Lower lobe of right lung (tissue), 2 donors: ENCODE data around the gene CLCF1. TPM values are rescaled to one million over a fixed set of nuclear protein-coding genes. Genes with fewer than 3 reads are reported as not detected.
"Not testable (repeated sequence)": the region's sequence is repeated elsewhere in the genome, so short reads cannot be mapped to it uniquely, and the experiment has no call there.

Source experiments
- ATAC-seq, 2 donors: fragments of 200-7000 bp; cut with Tn5 transposase; one replicate each; pipeline ENCODE4 v1.9.1; 2020 to 2022; ENCODE audit warnings: mild to moderate bottlenecking in 2 of 2, moderate library complexity in 2 of 2
- DNase-seq: peaks from one replicate; pipeline ENCODE4 v3.0.0-alpha.2; 2020
- H3K27ac ChIP-seq: fragments of 200-600 bp; one replicate; pipeline ENCODE4 v1.8.0; 2022
- H3K27me3 ChIP-seq: fragments of 200-600 bp; one replicate; pipeline ENCODE4 v1.8.0; 2022; ENCODE audit warnings: low read depth
- H3K36me3 ChIP-seq: fragments of 200-600 bp; one replicate; pipeline ENCODE4 v1.8.0; 2022; ENCODE audit warnings: mild to moderate bottlenecking
- H3K4me1 ChIP-seq: fragments of 200-600 bp; one replicate; pipeline ENCODE4 v1.8.0; 2022
- H3K4me3 ChIP-seq: fragments of 200-600 bp; one replicate; pipeline ENCODE4 v1.8.0; 2022; ENCODE audit warnings: mild to moderate bottlenecking
- H3K9me3 ChIP-seq: fragments of 200-600 bp; one replicate; pipeline ENCODE4 v1.8.0; 2022
- CTCF ChIP-seq: fragments of 200-600 bp; IDR thresholded peaks from one replicate; pipeline ENCODE4 v1.8.0; 2022; ENCODE audit warnings: antibody characterized with exemption, mild to moderate bottlenecking
- intact Hi-C: fragments of 100-400 bp; cut with DNase I; formaldehyde crosslinking; loops from one replicate; pipeline ENCODE4 v1.11.0; 2022
- total RNA-seq: library from RNA; stranded (reverse); fragmentation: NEBNext Ultra II Directional; extraction: Animal tissue kit (Norgen Biotek cat#: 25700); gene quantifications from one replicate; pipeline ENCODE4 v1.2.1, GENCODE V29; 2021
- donor health status: DM: no; HTN: yes; CAD: no; lungs with severe emphysema.

CLCF1 gene
- total RNA-seq, 1 donor from 2014 or later, result 3.7 TPM

- Histone ChIP-seq H3K4me3 (peak overlapping the region; percentile 8), H3K27ac (no peak overlapping the region), H3K36me3 (no peaks in the 10 kb centered on the region), H3K27me3 (no peaks in the 10 kb centered on the region), H3K4me1 (peaks cover 26% of the 10 kb centered on the region), H3K9me3 (no peaks in the 10 kb centered on the region)
- no peak for TF ChIP-seq CTCF
- peak; percentile 46 for DNase-seq
- intact Hi-C loops, result no loop called here
- no peak for ATAC-seq
Observed at GRCh38 chr11:67406969-67407687, 33.7 kb upstream of the CLCF1 start.

GRCh38 chr11:67406420-67406968 is 33.1 kb upstream of the CLCF1 start:
- no peak for DNase-seq
- peaks cover 28% of the 10 kb centered on the region for H3K4me1 ChIP-seq

GRCh38 chr11:67405688-67406339 is 32.4 kb upstream of the CLCF1 start:
- ATAC-seq, result no peak
- Histone ChIP-seq H3K36me3 (no peaks in the 10 kb centered on the region), H3K9me3 (no peaks in the 10 kb centered on the region), H3K4me1 (peaks cover 31% of the 10 kb centered on the region), H3K4me3 (peak overlapping the region; percentile 55), H3K27me3 (no peaks in the 10 kb centered on the region), H3K27ac (peak overlapping the region; percentile 4)
- intact Hi-C loops, result no loop called here
- no peak for DNase-seq
- TF ChIP-seq CTCF, result no peak

More at GRCh38 chr11:67406420-67406968, 33.1 kb upstream of the CLCF1 start:
- Histone ChIP-seq H3K4me3 (peak overlapping the region; percentile 8), H3K36me3 (no peaks in the 10 kb centered on the region), H3K27ac (no peak overlapping the region), H3K27me3 (no peaks in the 10 kb centered on the region), H3K9me3 (no peaks in the 10 kb centered on the region)
- intact Hi-C loops, result no loop called here
- no peak for ATAC-seq
- TF ChIP-seq CTCF, result no peak

GRCh38 chr11:67405196-67405567 is 31.8 kb upstream of the CLCF1 start:
- peaks cover 4% of the 10 kb centered on the region for H3K36me3 ChIP-seq
- no peaks in the 10 kb centered on the region for H3K9me3 ChIP-seq
- ATAC-seq (no peak), DNase-seq (no peak)
- peak overlapping the region; percentile 55 for H3K4me3 ChIP-seq
- peaks cover 38% of the 10 kb centered on the region for H3K4me1 ChIP-seq
- intact Hi-C loops, result no loop called here
- no peak for TF ChIP-seq CTCF
- no peaks in the 10 kb centered on the region for H3K27me3 ChIP-seq
- peak overlapping the region; percentile 78 for H3K27ac ChIP-seq

GRCh38 chr11:67404515-67405195 is 31.3 kb upstream of the CLCF1 start:
- no peaks in the 10 kb centered on the region for H3K27me3 ChIP-seq
- H3K27ac ChIP-seq, result peak overlapping the region; percentile 78
- H3K4me3 ChIP-seq, result peak overlapping the region; percentile 55
- peaks cover 10% of the 10 kb centered on the region for H3K36me3 ChIP-seq
- H3K4me1 ChIP-seq, result peaks cover 42% of the 10 kb centered on the region
- no peak for TF ChIP-seq CTCF
- ATAC-seq, result peak in 1 of 2 donors; percentile 2
- DNase-seq, result peak; percentile 76
- H3K9me3 ChIP-seq, result no peaks in the 10 kb centered on the region
- intact Hi-C loops, result no loop called here

GRCh38 chr11:67403085-67403484 is 29.7 kb upstream of the CLCF1 start:
- not testable (repeated sequence) for ATAC-seq
- H3K4me3 ChIP-seq, result peak overlapping the region; percentile 55
- H3K27ac ChIP-seq, result peak overlapping the region; percentile 78

GRCh38 chr11:67402192-67402839 is 28.9 kb upstream of the CLCF1 start:
- Histone ChIP-seq H3K27ac (peak overlapping the region; percentile 94), H3K4me1 (peaks cover 44% of the 10 kb centered on the region), H3K4me3 (peak overlapping the region; percentile 98), H3K36me3 (peaks cover 33% of the 10 kb centered on the region)
- ATAC-seq, DNase-seq, intact Hi-C loops, H3K9me3 ChIP-seq, H3K27me3 ChIP-seq: not testable (repeated sequence)

More at GRCh38 chr11:67403085-67403484, 29.7 kb upstream of the CLCF1 start:
- Histone ChIP-seq H3K4me1 (peaks cover 40% of the 10 kb centered on the region), H3K36me3 (peaks cover 25% of the 10 kb centered on the region)
- H3K9me3 ChIP-seq, DNase-seq, H3K27me3 ChIP-seq, intact Hi-C loops: not testable (repeated sequence)
